Activated CD4-positive, CD25-positive, alpha-beta regulatory T cell treated with anti-CD3 and anti-CD28 coated beads, Interleukin-2, amount 50 U/mL, for 72 hours (primary cell): ENCODE measurements around the gene ACVR2B.

Source experiments
- DNase-seq: peaks from one replicate; pipeline ENCODE4 v3.0.0; 2021

ACVR2B gene

DNA sequence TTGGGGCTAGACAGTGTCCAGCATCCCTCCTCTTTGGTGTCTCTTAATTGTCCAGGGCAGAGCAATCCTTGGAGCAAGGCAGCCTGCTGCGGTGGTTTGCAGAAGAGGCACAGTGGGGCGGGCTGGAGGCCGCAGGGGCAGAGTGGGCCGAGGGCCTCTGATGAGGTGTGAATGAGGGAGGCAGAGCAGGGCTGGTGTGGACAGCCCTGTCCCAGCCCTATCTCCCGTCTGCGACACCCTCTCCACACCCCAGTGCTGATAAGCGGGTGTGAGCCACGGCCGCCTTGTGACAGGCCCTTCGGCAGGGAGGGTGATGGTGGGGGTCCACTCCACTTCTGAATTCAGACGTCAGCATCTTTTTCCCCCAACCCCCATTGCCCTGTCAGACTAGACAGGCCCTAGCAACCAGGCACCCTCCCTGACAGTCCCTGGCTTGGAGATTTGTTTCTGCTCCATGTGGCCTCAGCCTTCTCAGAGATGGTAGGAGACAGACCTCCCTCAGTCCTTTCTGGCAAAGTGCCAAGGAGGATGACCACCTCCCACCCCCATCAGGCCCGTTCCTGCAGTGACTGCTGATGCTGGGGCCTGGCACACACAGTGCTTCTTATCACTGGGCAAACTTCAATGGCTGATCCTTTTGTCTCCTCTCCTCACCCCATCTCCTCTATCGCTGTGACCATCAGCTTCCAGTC lies 79.7 kb downstream of the ACVR2B start:
- DNase-seq, result no peak

GRCh38 chr3:38534180-38534579 lies 80.5 kb downstream of the ACVR2B start:
- DNase-seq, result no peak

- no peak for DNase-seq
Measured at GRCh38 chr3:38534604-38535003, 80.9 kb downstream of the ACVR2B start.

- DNase-seq, result no peak
Measured at GRCh38 chr3:38536671-38537070, 83.0 kb downstream of the ACVR2B start.

- DNase-seq, result no peak
Measured at GRCh38 chr3:38538773-38539353, 85.2 kb downstream of the ACVR2B start.

DNA sequence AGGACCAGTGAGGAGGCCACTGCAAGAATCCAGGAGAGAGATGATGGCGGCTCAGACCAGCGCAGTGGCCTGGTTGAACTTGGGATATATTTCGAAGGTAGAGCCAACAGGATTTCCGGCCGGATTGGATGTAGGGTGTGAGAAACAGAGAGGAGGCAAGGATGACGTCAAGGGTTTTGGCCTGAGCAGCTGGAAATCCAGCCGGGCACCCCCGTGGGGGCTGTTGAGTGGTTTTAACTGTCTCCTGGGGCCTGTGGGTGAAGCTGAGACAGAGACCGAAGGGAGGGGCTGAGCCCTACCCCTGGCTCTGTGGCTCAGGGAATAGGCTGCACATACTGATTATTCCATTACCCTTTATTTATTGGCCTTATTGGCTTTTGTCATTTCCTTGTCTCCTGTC lies 88.1 kb downstream of the ACVR2B start:
- no peak for DNase-seq
